Osteocyte (in vitro differentiated cells): ENCODE measurements around the gene ADCY4. TPM values are rescaled to one million over a fixed set of nuclear protein-coding genes. Genes with fewer than 3 reads are reported as not detected.

Experiments
- DNase-seq: peaks from one replicate; pipeline ENCODE4 v3.0.0; 2021; ENCODE audit warnings: mixed read lengths; ENCODE audit not compliant: unreplicated experiment; ENCODE audit errors: extremely low spot score
- H3K27ac Mint-ChIP-seq: one replicate; pipeline ENCODE4 v1.8.0; 2021; ENCODE audit warnings: mild to moderate bottlenecking, mixed read lengths; ENCODE audit not compliant: unreplicated experiment
- H3K27me3 Mint-ChIP-seq: one replicate; pipeline ENCODE4 v1.8.0; 2021; ENCODE audit warnings: mixed read lengths; ENCODE audit not compliant: unreplicated experiment
- H3K36me3 Mint-ChIP-seq: one replicate; pipeline ENCODE4 v1.8.0; 2021; ENCODE audit warnings: mixed read lengths; ENCODE audit not compliant: unreplicated experiment
- H3K4me1 Mint-ChIP-seq: one replicate; pipeline ENCODE4 v1.8.0; 2021; ENCODE audit warnings: mixed read lengths; ENCODE audit not compliant: unreplicated experiment
- H3K4me3 Mint-ChIP-seq: one replicate; pipeline ENCODE4 v1.8.0; 2021; ENCODE audit warnings: mild to moderate bottlenecking, moderate library complexity, mixed read lengths; ENCODE audit not compliant: unreplicated experiment
- H3K9me3 Mint-ChIP-seq: one replicate; pipeline ENCODE4 v1.8.0; 2021; ENCODE audit warnings: mixed read lengths; ENCODE audit not compliant: unreplicated experiment
- CTCF ChIP-seq: fragments of 200-600 bp; sonication (generic); IDR thresholded peaks from 2 replicates; pipeline ENCODE4 v1.5.0; 2021; ENCODE audit warnings: antibody characterized with exemption, mild to moderate bottlenecking, moderate library complexity
- total RNA-seq: library from RNA; stranded (reverse); gene quantifications from 2 replicates; pipeline ENCODE4 v1.2.1, GENCODE V29; 2021

Gene ADCY4
- total RNA-seq, 1 donor from 2014 or later = 25.3 TPM

GRCh38 chr14:24379907-24380730, 45.2 kb upstream of the ADCY4 start:
- TF ChIP-seq CTCF = no peak
- H3K27me3 Mint-ChIP-seq = peaks cover 6% of the 10 kb centered on the region
- peaks cover 12% of the 10 kb centered on the region for H3K36me3 Mint-ChIP-seq
- H3K4me3 Mint-ChIP-seq = no peak overlapping the region
- no peak for DNase-seq
- peaks cover 8% of the 10 kb centered on the region for H3K4me1 Mint-ChIP-seq
- no peaks in the 10 kb centered on the region for H3K9me3 Mint-ChIP-seq
- peak overlapping the region; percentile 9 for H3K27ac Mint-ChIP-seq

GRCh38 chr14:24378981-24379906, 44.4 kb upstream of the ADCY4 start:
- Mint-ChIP-seq H3K36me3 (peaks cover 15% of the 10 kb centered on the region), H3K4me3 (no peak overlapping the region), H3K27me3 (peaks cover 4% of the 10 kb centered on the region), H3K27ac (no peak overlapping the region), H3K9me3 (no peaks in the 10 kb centered on the region), H3K4me1 (peaks cover 8% of the 10 kb centered on the region)
- no peak for TF ChIP-seq CTCF
- no peak for DNase-seq

- Mint-ChIP-seq H3K4me1 (peaks cover 12% of the 10 kb centered on the region), H3K4me3 (no peak overlapping the region), H3K9me3 (no peaks in the 10 kb centered on the region), H3K36me3 (peaks cover 23% of the 10 kb centered on the region), H3K27ac (no peak overlapping the region), H3K27me3 (no peaks in the 10 kb centered on the region)
- TF ChIP-seq CTCF = no peak
- DNase-seq = no peak
Observed at GRCh38 chr14:24378327-24378726, 43.5 kb upstream of the ADCY4 start.

- H3K4me3 Mint-ChIP-seq = no peak overlapping the region
- DNase-seq = no peak
- peaks cover 18% of the 10 kb centered on the region for H3K4me1 Mint-ChIP-seq
- no peaks in the 10 kb centered on the region for H3K9me3 Mint-ChIP-seq
- TF ChIP-seq CTCF = no peak
- peaks cover 26% of the 10 kb centered on the region for H3K36me3 Mint-ChIP-seq
- H3K27me3 Mint-ChIP-seq = no peaks in the 10 kb centered on the region
- H3K27ac Mint-ChIP-seq = no peak overlapping the region
Observed at GRCh38 chr14:24377657-24378056, 42.8 kb upstream of the ADCY4 start.

- Mint-ChIP-seq H3K9me3 (no peaks in the 10 kb centered on the region), H3K4me3 (no peak overlapping the region), H3K4me1 (peaks cover 22% of the 10 kb centered on the region), H3K36me3 (peaks cover 31% of the 10 kb centered on the region), H3K27ac (no peak overlapping the region), H3K27me3 (no peaks in the 10 kb centered on the region)
- DNase-seq = no peak
- TF ChIP-seq CTCF = no peak
Observed at GRCh38 chr14:24377126-24377525, 42.3 kb upstream of the ADCY4 start.
